Ovary (tissue), 3 donors: ENCODE results near the gene ADAMTS2.

Experiments used
- POLR2A ChIP-seq: fragments of 450-650 bp; IDR thresholded peaks from one replicate; pipeline ENCODE4 v1.6.1; 2017; ENCODE audit warnings: antibody characterized with exemption, mild to moderate bottlenecking, moderate library complexity
- TF ChIP-seq, protein P1 (sequence below), 3 donors: fragments of 450-650 bp in 2 of 3; fragments of 200-600 bp in 1 of 3; IDR thresholded peaks; one replicate each; pipeline versions ENCODE4 v1.5.1 to v1.8.0; 2016 to 2022; ENCODE audit warnings: antibody characterized with exemption in 3 of 3, mild to moderate bottlenecking in 1 of 3
- donor health status: DM: no; HTN: no; CAD: no.

DNA sequence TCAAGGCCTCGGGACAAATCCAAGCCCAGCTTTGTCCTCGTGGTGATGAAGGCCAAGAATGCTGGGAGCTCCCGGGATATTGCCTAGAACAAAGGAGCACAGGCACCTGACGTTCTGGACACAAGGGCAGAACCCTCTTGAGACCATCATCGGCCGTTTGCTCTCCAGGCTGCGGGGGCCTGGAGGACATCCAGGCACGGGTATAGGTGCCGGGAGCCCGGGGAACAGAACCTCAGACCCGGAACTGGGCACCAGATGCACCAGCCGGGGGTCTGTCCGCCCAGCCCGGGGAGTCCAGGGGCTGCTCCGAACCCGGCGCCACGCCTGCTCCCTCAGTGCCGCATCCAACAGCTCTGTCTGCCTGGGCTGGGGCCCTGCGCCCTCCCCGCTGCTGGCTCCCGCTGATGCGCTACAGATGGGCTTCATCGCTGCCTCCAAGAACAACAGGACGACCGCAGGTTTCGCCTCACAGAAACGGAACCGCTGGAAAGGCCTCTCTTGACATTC is 88.0 kb downstream of the ADAMTS2 start:
- TF ChIP-seq, protein P1, sequence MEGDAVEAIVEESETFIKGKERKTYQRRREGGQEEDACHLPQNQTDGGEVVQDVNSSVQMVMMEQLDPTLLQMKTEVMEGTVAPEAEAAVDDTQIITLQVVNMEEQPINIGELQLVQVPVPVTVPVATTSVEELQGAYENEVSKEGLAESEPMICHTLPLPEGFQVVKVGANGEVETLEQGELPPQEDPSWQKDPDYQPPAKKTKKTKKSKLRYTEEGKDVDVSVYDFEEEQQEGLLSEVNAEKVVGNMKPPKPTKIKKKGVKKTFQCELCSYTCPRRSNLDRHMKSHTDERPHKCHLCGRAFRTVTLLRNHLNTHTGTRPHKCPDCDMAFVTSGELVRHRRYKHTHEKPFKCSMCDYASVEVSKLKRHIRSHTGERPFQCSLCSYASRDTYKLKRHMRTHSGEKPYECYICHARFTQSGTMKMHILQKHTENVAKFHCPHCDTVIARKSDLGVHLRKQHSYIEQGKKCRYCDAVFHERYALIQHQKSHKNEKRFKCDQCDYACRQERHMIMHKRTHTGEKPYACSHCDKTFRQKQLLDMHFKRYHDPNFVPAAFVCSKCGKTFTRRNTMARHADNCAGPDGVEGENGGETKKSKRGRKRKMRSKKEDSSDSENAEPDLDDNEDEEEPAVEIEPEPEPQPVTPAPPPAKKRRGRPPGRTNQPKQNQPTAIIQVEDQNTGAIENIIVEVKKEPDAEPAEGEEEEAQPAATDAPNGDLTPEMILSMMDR (IDR thresholded peaks at IDR 0.05) = no peak
- TF ChIP-seq POLR2A = no peak
